NCI-H2171 (cell line): ENCODE results near the gene CCDC191.

Experiments
- DNase-seq: peaks from one replicate; lab custom pipeline; 2025; lab: John Stamatoyannopoulos, UW

Gene CCDC191

DNA sequence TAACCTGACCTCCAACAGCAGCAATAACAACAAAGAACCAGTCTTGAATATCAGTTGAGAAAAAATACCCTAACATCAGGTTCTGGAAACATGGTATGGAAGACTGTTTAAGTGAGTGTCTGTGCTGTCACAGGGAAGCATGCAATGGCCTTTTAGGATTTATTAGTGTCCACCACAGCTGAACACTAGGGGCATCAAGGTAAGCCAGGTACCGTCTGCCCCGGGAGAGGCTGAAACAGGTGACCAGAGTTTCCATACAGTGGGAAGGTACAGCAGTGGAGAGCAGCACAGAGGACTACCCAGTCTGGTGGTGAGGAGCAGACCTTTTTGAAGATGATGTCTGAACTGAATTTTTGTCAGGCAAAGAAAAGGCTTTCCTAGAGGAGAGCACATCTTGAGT, 90.2 kb downstream of the CCDC191 start:
- no peak for DNase-seq

DNA sequence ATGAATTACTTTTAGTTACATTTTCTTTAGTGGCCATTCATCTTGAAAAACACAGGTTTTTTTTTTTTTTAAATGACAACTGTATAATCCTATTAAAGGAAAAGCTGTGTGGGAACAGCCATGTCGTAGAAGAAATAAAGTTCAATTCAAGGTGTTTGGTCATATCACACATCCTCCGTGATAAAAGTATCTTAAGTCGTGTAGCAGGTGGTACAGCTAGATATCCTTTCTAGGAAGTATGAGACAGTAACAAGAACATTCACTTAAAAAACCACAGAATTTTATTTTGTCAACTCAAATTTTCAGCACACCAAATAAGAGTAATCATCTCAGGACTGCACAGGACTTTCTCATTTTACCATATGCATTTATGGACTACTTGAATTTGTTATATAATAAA, 92.4 kb downstream of the CCDC191 start:
- no peak for DNase-seq

DNA sequence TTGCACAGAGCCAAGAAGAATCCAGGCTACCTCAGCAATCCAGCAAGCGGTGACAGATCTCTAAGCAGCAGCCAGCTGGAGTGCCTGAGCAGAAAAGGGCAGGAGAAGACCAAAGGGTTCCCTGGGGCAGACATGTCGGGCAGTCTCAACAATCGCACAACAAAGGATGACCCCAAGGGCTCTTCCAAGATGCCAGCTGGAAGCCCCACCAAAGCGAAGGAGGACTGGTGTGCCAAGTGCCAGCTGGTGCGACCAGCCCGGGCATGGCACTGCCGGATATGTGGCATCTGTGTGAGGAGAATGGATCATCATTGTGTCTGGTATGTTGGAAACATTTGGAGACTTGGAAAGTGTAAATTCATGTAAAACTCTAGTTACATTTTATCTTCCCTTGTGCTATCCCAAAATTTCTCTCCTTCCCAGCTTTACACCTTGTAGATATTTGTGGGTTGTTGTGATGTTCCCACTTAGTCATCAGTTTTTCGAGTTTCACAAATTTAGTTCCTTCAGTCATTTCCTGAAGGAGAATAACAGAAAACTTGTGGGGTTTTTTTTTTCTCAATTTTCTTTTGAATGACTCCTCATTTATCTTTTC, 102.1 kb downstream of the CCDC191 start:
- DNase-seq = no peak

DNA sequence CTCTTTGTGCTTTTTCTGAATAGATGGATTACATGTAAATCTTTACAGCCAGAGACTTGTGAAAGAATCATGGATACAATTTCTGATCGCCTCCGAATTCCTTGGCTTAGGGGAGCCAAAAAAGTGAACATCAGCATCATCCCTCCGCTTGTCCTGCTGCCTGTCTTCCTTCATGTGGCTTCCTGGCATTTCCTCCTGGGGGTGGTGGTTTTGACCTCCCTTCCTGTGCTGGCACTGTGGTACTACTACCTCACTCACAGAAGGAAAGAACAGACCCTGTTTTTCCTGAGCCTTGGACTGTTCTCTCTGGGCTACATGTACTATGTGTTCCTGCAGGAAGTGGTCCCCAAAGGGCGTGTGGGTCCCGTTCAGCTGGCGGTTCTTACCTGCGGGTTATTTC, 102.6 kb downstream of the CCDC191 start:
- no peak for DNase-seq

DNA sequence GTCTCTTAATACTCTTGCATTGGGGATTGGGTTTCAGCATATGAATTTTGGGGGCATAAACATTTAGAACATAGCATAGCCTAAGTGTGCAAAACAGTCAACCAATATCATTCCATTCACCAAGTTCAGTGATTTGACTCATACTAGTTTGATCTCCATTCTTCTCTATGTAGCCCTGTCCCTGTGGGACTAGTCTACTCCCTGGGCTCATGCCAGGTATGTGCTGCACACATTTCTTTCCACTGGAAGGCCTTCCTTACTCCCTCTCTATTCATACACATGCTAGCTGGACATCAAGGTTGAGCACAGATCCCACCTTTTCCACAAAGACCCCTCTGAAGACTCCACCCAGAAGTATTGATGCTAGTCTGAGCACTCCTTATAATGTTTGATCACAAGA, 103.4 kb downstream of the CCDC191 start:
- DNase-seq = no peak

DNA sequence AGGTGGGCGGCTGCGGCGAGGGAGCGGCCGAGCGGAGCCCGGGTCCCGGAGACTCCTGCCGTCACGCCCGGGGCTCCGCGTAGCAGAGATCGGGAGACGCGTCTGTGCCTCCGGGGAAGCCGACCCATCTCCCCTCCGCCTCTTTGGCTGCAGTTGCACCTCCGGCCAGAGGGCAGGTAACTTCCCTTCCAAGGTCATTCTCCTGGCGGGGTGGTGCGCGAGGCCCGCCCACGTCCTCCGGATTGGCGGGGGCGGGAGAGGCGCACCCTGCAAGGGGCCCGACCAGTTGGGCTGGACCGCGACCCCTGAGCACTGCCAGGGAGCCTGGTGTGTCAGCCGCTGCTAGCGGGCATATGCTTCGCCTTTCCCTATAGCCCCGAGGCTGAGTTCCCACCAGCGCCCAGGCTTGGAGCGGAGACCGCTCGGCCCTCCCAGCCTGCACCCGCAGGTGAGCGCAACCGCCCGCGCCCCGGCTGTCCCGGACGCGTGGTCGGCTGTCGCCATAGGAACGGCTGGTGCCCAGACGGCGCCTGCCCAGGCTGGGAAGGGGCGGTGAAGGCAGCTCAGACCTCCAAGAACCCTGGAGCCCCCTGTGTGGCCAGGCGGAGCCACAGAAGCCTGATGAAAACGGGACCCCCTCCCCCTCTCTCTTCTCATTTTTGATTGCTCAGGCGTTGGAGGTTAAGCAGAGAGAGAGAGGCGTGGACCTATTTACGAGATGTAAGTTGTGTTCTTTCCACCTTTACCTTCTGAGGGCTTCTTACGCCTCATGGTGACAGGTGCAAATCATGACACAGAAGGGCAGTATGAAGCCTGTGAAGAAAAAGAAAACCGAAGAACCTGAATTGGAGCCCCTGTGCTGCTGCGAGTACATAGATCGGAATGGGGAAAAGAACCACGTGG, 108.1 kb downstream of the CCDC191 start:
- DNase-seq = peak; percentile 46

DNA sequence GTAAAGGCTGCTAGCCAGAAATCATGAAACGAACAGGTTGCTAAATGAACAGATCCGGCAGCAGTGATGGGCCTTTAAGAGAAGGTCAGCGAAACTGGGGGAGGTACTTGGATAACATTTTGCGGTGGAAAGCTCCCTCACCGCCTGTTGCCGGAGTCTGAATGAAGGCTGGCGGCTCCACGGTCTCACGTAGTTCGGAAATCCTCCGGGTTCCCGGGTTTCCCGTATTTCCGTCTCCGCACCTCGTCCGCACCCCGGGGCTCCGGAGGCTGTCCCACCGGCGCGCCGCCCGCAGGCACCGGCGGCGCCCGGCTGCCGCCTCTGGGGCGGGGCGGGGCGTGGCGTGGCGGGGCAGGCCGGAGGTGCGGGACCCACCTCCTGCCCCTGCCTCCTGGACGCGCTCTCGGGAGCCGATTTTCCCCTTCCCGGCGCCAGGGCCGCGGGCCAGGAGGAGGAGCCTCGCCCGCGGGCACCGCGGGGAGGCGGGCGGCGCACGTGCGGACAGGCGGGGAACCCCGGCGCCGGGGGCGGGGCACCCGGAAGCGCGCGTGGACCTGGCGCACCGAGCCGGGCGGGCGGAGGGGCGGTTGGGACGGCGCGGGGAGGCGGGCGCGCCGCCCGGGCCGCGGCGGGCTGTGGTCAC, 108.8 kb downstream of the CCDC191 start, which contains the start of gene ZDHHC23:
Gene ZDHHC23, plus strand, starts transcription at position 642 of the 643 bp plus-strand sequence. CDS start 790 bp downstream, outside the sequence.
- DNase-seq = peak; percentile 75

DNA sequence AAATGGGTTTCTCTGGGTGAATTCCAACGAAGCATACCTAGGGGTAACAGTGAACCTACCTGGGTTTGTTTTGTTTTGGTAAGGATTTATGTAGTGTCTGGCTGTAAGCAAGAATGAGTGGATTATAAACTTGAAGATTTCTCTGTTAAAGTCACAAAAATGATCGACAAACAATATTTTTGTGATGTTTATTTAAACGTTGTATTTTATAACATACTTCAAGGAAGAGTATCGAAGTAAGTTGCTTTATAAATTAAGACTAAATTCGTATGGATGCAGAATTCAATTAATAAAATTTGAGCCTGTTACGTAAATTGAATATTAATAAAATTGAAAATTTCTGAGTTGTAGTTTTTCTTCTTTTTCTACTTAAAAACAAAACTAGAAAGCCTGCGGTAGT, 109.5 kb downstream of the CCDC191 start:
- no peak for DNase-seq

DNA sequence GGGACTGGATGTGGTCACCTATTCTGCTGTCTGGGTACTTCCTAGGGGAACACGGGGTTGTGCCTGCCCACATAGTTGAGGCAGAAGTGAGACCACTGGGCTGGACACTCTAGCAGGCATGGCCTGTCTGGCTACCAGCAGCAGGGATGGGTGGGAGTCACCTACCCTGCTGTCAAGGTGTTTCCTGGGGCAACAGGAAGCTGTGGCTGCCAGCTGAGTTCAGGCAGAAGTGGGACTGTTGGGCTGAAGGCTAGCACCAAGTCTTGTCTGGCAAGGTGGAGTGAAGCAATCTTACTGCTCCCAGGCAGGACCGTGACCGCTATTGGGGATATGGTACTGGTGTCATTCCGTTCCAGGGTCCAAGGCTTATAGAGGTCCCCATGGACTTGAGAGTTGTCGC, 128.8 kb downstream of the CCDC191 start:
- no peak for DNase-seq

DNA sequence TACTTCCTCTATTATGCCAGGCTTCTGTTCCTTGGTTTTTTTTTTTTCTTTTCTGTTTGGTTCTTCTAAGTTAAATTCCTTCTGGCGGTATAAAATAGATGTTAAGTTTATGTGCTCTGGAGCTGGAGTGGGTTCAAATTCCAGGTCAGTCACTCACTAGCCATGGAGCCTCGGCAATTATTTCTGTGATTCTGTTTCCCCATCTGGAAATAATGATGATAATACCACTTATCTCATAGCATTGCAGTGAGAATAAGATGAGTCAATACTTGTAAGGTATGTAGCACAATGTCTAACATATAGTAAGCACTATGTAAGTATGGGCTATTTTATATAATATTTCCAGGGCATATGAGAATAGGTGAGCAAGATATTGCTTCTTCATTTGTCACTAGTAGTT, 141.7 kb downstream of the CCDC191 start:
- DNase-seq = no peak
